GM19452 (cell line): ENCODE measurements around the gene MMS22L.
"Not testable (repeated sequence)": the region's sequence is repeated elsewhere in the genome, so short reads cannot be mapped to it uniquely, and the experiment has no call there.

Experiments used
- ATAC-seq: cut with Tn5 transposase; IDR thresholded peaks from one replicate; pipeline ENCODE4 v1.9.1; 2021; ENCODE audit not compliant: unreplicated experiment

Gene MMS22L

DNA sequence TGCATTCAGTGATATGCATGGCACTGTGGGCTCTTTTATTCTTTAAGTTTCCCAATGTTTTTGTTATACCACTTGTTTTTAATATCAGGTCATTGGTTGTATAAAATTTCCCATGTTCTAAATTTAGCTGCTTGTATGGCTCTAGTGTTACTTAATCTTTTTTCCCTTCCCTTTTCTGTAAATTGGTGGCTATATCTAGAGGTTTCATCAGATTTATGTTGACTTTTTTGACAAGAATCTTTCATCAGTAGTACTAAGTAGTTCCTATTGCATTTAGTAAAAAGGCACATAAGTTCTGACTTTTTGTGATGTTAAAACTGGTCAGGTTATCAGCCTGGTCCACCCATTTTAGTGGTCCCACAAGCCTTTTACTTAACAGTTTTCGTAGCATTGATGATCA lies 51.1 kb downstream of the MMS22L start:
- no peak for ATAC-seq

DNA sequence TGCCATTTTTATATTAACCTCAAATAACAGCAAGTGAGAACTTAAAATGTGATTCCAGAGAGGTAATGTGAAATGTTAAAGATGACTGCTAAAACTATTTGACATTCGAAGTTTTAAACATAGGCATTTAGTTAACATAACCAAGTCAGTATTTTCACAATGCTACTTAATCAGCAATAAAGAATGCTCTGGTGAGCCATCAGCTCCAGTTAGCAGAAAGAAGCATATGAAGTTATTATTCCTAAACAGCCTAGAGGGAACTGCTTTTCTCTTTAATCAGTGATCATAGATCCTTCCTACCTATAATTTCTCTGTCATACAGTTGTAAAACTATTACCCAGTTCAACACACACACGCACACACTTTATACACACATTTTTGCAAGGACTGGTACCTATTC lies 60.1 kb downstream of the MMS22L start:
- ATAC-seq, result no peak

DNA sequence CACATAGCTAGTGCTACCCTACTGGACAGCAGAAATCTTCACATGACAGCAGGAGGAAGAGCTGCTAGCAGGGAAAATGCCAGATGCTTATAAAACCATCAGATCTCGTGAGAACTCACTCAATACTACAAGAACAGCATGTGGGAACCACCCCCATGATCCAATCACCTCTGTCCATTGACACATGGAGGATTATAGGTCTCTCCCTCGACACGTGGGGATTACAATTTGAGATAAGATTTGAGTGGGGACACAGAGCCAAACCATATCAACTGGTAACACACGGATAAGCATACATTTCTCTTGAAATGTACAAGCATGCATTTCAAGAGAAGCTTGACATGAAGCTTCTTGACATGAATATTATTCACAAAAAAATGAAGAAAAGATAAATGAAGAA lies 64.1 kb downstream of the MMS22L start:
- ATAC-seq, result no peak

DNA sequence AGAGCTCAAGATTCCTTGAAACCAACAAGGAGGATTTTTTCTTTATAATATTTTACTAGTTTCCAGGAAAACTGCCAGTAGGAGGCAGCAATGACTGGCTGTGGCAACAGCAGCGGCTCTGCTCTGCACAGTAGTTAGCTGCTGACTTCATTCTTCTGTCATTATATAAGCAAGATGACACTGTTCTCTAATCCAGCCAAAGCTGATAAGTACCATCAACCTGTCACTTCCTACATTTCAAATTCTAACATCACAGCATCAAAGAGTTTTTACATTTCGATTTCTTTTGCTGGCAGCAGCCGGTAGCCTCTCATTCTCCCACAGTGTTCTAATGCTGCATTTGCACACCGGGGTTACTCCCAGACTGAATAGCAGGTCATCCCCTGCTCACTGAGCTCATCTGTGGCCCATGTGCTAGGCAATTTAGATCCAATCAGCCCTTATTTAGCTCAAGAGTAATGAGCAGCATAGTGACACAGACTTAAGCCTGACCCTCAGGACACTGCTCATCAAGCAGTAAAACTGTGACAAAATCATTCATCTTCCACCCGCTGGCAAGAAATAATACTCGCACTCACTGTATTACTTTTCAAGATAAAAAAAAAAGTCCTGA lies 67.8 kb downstream of the MMS22L start:
- no peak for ATAC-seq

DNA sequence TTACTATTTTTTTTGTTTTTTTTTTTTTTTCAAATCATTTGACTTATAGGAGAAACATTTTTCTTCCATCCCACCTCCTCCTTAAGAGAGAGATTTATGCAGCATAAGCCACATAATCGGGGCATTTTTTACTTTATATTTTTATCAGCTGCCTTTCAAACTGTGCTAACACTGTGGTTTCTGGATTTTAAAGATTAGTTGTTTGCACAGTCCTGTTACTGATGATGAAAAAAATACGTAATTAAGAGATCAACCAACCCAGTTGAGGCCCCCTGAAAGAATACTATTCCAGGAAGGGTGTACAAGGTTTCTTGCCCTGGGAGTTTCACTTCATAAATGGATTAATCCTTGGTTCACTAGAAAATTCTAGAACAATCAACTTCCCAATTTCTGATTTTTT lies 68.3 kb downstream of the MMS22L start:
- no peak for ATAC-seq

DNA sequence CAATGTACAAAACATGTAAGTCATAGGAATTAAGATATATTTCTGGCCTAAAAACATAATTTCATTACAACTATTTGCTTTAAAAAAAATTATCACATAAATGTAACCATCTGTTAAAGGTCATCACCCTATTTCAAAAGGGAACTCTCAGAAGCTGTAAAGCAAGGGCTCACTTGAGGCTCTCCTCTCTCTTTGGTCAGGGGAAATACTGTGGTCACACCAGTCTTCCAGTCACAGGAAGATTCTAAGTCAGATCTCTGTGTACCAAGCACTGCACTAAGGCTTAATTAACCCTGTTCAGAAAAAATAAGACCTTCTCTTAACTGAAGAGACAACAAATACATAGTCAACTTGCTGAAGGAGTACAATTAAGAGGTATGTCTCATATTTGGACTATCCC lies 75.6 kb downstream of the MMS22L start:
- no peak for ATAC-seq

DNA sequence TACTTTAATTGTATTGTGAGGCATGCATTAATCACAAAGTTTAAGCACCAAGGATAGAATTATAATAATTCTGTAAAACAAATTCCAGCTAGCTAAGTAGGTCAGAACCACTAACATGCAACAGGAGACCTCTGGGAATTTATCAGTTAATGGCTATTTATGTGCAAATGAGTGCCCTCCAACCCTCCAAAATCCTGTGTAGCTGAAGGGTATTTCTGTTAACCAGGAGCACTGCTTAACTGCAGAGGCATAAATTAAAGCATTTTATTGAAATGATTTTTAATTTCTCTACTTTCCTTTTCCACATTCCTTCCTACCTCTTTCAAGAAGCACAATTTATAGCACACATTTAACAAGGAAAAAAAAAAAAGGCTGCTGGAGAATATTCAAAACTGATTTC lies 77.0 kb downstream of the MMS22L start:
- ATAC-seq, result no peak

DNA sequence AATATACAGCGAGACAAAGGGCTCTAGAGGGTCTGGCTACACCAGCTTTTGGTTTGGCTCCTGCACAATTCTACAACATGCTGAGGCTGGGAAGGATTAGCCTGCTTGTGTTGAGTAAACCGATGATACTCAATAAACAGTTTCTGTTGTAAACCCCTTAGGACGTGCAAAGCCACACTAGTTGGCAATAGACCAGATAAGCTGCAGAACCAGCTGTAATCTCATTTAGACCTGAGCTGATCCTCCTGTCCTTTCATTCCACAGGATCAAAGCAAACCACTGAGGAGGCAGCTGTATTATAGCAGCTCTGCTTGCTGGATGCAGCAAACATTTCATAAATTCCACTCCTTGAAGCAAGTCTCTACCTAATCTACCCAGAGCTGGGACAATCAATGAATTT lies 79.7 kb downstream of the MMS22L start:
- ATAC-seq, result no peak

DNA sequence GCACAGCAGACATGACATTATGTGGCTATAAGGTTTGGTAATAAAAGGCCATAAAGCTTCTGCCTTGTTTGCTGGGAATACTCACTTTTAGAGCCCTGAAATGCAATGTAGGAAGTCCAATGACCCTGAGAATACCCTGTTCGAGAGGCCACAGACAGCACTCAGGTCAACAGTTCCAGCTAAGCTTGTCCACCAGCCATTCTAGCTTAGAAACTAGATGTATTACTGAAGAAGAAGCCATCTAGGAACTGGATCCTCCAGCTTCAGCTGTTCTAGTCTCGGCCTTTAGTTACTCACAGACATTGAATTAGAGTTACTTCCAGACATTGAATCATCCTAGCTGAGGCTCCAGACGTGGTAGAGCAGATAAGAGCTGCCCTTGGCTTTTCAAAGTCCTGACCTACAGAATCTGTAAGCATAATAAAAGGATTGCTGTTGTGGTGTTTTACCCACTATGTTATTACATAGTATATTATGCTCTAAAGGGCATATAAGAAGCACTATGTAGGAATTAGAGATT lies 84.9 kb downstream of the MMS22L start:
- ATAC-seq, result no peak

DNA sequence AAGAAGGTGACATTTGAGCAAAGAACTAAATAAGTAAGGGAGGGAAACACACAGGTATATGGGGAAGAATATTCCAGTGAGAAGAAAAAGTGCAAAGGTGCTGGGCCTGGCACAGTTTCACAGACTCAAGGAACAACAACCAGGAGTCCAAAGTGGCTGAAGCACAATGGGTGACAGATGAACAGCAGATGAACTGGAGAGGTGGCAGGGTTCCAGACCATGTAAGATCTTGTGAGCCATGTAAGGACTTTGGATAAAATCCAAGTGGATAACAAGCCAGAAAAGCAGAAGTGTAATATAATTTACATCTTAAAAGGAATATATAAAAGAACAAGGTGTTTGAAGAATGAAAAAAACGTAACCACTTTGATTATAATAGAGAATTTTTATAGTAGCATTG lies 87.9 kb downstream of the MMS22L start:
- ATAC-seq, result no peak

DNA sequence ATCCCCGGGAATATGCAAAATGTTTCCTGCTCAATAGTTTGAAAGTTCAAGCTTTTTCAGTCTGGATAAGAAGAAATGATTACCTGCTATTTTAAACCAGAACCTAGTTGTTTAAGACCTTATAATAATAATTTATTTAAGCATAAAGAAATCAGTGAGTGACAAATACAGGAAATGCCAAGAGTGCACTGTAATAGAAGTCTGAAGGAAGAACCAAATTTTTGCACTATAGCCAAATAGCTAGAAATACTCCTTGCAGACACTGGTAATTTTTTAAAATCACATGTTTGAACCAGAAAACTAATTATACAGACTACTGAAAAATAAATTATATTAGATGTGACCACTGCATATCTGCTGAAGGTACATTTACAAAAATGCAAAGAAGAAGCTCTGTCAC lies 93.2 kb downstream of the MMS22L start:
- no peak for ATAC-seq

DNA sequence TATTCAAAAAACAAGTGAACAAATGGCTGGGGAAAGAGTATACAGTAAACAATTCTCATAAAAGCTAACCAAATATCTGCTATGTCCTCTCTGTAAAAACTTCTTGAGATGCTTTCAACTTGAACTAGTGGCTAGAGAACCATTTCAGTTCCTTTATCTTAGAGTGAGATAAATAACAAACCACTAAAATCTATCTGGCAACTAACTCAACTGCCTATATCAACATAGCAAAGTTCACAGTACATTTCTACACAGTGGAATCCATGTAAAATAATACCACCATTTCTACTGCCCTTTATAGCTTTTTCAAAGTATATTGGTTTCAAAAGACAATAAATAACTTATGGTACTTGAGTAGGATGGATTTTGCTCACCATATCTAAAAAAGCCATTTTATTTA lies 95.1 kb downstream of the MMS22L start:
- no peak for ATAC-seq

DNA sequence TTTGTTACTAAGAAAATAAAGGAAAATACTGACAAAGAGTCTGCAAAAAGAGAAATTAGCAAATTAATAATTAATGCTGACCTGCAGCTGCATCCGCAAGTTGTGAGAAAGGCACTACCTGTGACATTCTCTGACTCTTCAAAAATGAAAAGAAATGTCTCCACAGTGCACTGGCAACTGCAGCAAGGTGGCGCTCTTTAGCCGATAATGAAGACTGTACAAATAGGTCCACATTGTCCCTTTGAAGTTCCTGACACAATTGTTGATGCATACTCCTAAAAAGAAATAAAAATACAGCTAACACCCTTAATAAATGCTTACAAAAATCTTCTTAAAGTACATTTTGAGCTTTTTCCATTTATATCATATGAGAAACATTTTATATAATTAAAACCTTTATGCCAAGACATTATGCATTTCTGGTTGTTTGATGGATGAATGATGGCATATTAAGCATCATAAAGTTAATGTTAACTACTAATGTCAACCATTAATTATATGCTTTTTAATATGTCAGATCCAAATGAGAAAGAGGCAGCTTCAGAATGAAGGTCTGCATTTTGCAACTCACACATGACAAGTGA lies 96.5 kb downstream of the MMS22L start:
- peak; percentile 93 for ATAC-seq

DNA sequence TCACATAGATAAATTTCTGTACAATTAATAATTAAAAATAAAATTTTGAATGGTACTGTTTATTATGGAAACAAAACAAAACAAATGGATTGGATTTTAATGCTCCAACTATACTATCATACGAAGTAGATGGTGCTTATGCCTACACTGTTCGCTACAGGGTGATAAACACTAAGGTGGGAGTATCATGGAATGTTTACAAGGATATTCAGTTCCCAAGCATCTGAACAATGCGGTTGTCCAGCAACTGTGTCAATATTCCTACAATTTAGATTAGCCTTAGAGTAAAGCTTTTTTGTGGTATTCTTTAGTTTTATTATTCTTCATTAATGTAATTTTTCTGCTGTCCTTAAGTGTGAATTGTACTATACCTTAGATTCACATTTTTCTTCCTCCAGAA lies 105.1 kb downstream of the MMS22L start:
- no peak for ATAC-seq

DNA sequence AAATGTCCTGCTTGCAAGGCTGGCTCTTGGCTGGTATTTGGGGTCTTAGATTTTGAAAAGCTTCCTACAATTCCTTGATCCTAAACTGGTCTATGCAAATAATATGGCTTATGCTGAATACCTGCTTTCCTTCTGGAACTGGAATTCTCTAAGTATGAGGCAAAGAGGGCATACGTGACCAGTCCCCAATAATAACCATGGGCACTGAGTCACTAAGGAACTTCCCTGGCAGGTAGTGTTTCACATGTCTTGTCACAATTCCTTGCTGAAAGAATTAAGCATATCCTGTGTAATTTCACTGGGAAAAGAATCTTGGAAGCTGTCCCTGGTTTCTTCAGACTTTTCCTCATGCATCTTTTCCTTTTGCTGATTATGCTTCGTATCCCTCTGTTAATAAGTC lies 106.5 kb downstream of the MMS22L start:
- ATAC-seq, result no peak

DNA sequence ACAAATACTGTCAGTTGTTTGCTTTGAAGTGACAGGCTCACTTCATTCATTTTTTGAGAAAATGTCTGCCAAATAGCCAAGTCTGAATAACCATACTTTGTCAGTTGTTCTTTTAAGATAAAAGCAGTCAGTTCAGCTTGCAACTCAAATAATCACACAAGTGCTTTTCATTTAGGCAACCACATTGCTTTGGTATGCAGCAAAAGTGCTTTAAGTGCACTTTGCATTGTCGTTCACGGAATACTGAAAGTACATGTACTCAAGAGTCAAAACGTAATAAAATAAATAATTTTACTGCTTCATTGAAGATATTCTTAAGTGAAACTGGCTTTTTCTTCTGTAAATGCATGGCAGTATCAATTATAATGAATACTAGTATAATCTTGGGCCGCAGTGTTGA lies 107.2 kb downstream of the MMS22L start:
- ATAC-seq, result no peak

DNA sequence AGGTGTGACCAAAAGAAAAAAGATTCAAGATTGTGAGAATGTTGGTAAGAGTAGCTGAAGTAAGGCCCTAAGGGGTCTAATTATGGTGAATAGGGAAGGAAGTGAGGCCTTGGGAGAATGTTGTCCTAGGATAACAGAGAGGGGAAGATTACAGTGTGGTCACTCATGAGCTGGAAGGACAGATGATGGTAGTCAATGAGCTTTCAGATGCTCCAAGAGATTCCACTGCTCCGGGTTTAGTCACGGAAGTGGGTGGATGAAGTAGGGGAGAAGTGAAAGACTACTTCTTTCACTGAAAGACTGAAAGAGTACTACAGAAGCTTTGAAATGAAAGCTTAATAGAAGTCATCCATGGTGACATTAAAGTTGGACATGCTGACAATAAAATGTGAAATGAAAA lies 108.5 kb downstream of the MMS22L start:
- ATAC-seq, result no peak

DNA sequence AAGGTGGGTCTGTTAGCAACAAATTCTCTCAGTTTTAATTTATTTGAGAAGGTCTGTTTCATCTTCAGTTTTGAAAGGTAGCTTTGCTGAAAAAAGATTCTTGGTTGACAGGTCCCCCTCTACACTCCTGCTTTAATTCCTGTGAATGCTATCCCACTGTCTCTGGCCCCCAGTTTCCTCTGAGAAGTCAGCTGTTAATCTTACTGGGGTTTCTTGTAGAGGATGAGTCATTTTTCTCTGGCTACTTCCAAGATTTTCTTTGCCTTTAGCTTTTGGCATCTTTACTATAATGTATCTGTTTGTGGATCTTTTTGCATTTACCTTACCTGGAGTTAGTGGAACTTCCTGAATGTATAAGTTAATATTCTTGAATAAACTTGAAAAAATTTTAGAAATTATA lies 122.7 kb downstream of the MMS22L start:
- ATAC-seq, result no peak

DNA sequence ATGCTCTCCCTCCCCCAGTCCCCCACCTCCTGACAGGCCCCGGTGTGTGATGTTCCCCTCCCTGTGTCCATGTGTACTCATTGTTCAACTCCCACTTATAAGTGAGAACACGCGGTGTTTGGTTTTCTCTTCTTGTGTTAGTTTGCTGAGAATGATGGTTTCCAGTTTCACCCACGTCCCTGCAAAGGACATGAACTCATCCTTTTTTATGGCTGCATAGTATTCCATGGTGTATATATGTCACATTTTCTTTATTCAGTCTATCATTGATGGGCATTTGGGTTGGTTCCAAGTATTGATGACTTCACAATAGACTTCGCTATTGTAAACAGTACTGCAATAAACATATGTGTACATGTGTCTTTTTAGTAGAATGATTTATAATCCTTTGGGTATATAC lies 127.6 kb downstream of the MMS22L start:
- ATAC-seq, result not testable (repeated sequence)

DNA sequence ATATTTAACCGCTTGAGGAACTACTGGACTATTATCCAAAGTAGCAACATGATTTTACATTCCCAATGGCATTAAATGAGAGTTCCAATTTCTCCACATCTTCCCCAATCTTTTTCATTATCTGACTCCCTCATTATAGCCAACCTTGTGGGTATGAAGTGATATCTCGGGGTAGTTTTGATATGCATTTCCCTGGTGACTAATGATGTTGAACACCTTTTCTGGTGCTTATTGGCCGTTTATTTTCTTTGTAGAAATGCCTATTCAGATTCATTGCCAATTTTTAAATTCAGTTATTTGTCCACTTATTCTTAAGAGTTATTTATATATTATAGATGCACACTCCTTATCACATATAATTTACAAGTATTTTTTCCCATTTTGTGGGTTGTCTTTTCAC lies 129.0 kb downstream of the MMS22L start:
- no peak for ATAC-seq

DNA sequence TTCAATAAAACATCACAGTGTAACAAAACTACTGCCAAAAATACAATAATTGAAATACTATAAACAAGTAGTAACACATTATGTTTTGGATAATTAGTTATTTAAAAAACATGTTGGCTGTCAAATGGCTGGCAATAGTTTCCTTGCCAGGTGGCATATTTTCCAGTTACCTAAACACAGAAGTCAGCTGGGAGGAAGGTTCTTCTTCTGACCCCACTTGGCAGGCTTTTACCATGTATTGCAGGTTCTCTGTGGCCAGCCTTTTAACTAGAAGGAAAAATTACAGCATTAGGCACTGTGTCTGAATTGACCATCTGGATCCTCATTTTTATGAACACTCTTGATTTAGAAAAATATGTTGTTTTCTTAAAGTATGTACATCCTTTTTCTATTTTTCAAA lies 131.4 kb downstream of the MMS22L start:
- ATAC-seq, result no peak

DNA sequence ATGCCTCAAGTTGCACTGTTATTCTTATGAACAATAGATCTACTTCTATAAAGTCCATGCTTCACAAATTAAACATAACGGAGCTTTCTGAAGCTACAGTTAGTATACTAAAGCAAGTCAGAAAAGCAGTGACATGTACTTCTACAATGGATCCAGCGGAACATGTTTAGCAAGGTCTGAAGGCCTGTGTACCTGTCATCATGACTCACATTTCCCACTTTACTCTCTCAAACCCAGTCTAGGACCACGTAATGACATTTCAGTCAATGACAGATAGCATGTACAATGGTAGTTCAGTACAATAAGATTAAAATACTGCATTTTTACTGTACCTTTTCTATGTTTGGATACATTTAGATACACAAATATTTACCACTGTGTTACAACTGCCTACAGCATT lies 132.1 kb downstream of the MMS22L start:
- no peak for ATAC-seq

DNA sequence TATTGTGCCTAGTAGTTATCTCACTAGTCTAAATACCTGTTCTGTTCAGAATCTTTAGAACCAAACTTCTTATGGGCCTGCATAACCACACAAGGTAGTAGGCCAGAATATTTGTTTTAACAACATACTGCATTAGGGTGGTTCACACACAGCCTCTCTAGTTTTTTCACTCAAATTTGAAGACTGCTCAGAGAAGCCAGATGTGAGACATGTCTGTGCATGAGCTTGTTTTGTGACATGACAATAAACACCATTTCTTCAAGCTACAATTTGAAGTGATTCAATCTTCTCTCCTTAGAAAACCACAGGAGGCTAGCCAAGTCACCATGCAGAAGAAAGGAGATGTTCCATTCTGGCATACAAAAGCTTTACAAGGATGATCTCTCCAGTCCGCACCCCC lies 135.6 kb downstream of the MMS22L start:
- ATAC-seq, result no peak
